Natural killer cell (primary cell): Measurements from ENCODE around the gene RNF223. TPM values are rescaled to one million over a fixed set of nuclear protein-coding genes. Genes with fewer than 3 reads are reported as not detected.

ENCODE experiments used
- ATAC-seq, 3 donors: fragments of 150-1000 bp in 2 of 3; fragments of 200-7000 bp in 1 of 3; cut with Tn5 transposase; 1 replicate in 1 of 3; 2 replicates in 2 of 3; pipeline ENCODE4 v1.10.0; 2021; ENCODE audit warnings: mild to moderate bottlenecking in 2 of 3, moderate library complexity in 2 of 3
- DNase-seq, 2 donors: peaks; one replicate each; pipeline versions ENCODE4 v3.0.0 to v3.0.0-alpha.2; 2013 to 2021; ENCODE audit warnings: mixed read lengths in 1 of 2
- H3K27ac ChIP-seq: one replicate; pipeline ENCODE4 v1.5.1; 2013; ENCODE audit warnings: mild to moderate bottlenecking, low read length
- H3K27me3 ChIP-seq: one replicate; pipeline ENCODE4 v1.6.1; 2013; ENCODE audit warnings: low read length; ENCODE audit not compliant: control insufficient read depth, insufficient read depth
- H3K36me3 ChIP-seq: one replicate; pipeline ENCODE4 v1.6.1; 2013; ENCODE audit warnings: low read length; ENCODE audit not compliant: control insufficient read depth, insufficient read depth
- H3K4me1 ChIP-seq: one replicate; pipeline ENCODE4 v1.6.1; 2013; ENCODE audit warnings: low read length; ENCODE audit not compliant: control insufficient read depth, insufficient read depth
- H3K4me3 ChIP-seq: one replicate; pipeline ENCODE4 v1.5.1; 2013; ENCODE audit warnings: low read length
- H3K9me3 ChIP-seq: one replicate; pipeline ENCODE4 v1.6.1; 2013; ENCODE audit warnings: low read length; ENCODE audit not compliant: control insufficient read depth, insufficient read depth
- H3K27ac Mint-ChIP-seq, 2 donors: one replicate each; pipeline ENCODE4 v1.8.0; 2022; ENCODE audit warnings: mild to moderate bottlenecking in 2 of 2, mixed read lengths in 2 of 2, moderate library complexity in 1 of 2
- H3K27me3 Mint-ChIP-seq, 2 donors: one replicate each; pipeline ENCODE4 v1.8.0; 2022; ENCODE audit warnings: low read depth in 2 of 2, mixed read lengths in 2 of 2
- H3K36me3 Mint-ChIP-seq: one replicate; pipeline ENCODE4 v1.8.0; 2022; ENCODE audit warnings: mixed read lengths
- H3K4me1 Mint-ChIP-seq, 2 donors: one replicate each; pipeline ENCODE4 v1.8.0; 2022; ENCODE audit warnings: mixed read lengths in 2 of 2
- H3K4me3 Mint-ChIP-seq: one replicate; pipeline ENCODE4 v1.8.0; 2022; ENCODE audit warnings: mild to moderate bottlenecking, moderate library complexity, mixed read lengths
- H3K9me3 Mint-ChIP-seq, 2 donors: one replicate each; pipeline ENCODE4 v1.8.0; 2022; ENCODE audit warnings: mixed read lengths in 2 of 2
- CTCF ChIP-seq: fragments of 200-600 bp; IDR thresholded peaks from one replicate; pipeline ENCODE4 v1.8.0; 2022; ENCODE audit warnings: antibody characterized with exemption
- WGBS: methylation state at CpG from one replicate; pipeline ENCODE4 v1.1.7; 2013; ENCODE audit warnings: missing lambda C conversion rate; ENCODE audit not compliant: insufficient coverage; 5-methylcytosine and 5-hydroxymethylcytosine counted together
- intact Hi-C: fragments of 100-400 bp; cut with micrococcal nuclease; formaldehyde crosslinking; loops from one replicate; pipeline ENCODE4 v1.14.2; 2022
- total RNA-seq, 4 donors: library from RNA; stranded (reverse); fragments of 120-200 nt in 1 of 4; gene quantifications; one replicate each; pipeline versions ENCODE4 v1.2.3 to v1.2.4, GENCODE V29; 2013 to 2022

RNF223 gene
- total RNA-seq, 3 donors from 2014 or later (not counting 1 experiment from before 2014, with no cell fraction given) = not detected

- Mint-ChIP-seq H3K4me1 (peaks cover 0 to 20% of the 10 kb centered on the region in 2 donors), H3K9me3 (no peaks in the 10 kb centered on the region), H3K27ac (peak overlapping the region in 1 of 2 donors; percentile 44), H3K27me3 (peaks cover 20 to 32% of the 10 kb centered on the region in 2 donors), H3K4me3 (peak overlapping the region; percentile 55), H3K36me3 (no peaks in the 10 kb centered on the region)
- WGBS = under 1% methylated on average over 70 of the region's 71 CpGs
- Histone ChIP-seq H3K36me3 (no peaks in the 10 kb centered on the region), H3K27me3 (peaks cover 28% of the 10 kb centered on the region), H3K4me1 (peaks cover 25% of the 10 kb centered on the region), H3K27ac (no peak overlapping the region), H3K4me3 (no peak overlapping the region), H3K9me3 (no peaks in the 10 kb centered on the region)
- intact Hi-C loops = no loop called here
- TF ChIP-seq CTCF = no peak
- no peak for ATAC-seq
- peak in 1 of 2 donors; percentile 48 for DNase-seq
Observed at GRCh38 chr1:1033731-1034438, 40.2 kb downstream of the RNF223 start.

- Mint-ChIP-seq H3K4me1 (peaks cover 0 to 14% of the 10 kb centered on the region in 2 donors), H3K27ac (peak overlapping the region in 1 of 2 donors; percentile 86), H3K36me3 (no peaks in the 10 kb centered on the region), H3K27me3 (peaks cover 13 to 26% of the 10 kb centered on the region in 2 donors), H3K9me3 (no peaks in the 10 kb centered on the region), H3K4me3 (peak overlapping the region; percentile 74)
- no peaks in the 10 kb centered on the region for H3K36me3 ChIP-seq
- TF ChIP-seq CTCF = peak; percentile 81
- H3K27me3 ChIP-seq = peaks cover 26% of the 10 kb centered on the region
- H3K4me3 ChIP-seq = peak overlapping the region; percentile 7
- peak; percentile 91 to 94 (median 94) for ATAC-seq
- intact Hi-C loops = no loop called here
- DNase-seq = peak; percentile 79 to 91
- under 1% methylated on average over 73 of the region's 73 CpGs for WGBS
- peaks cover 17% of the 10 kb centered on the region for H3K4me1 ChIP-seq
- H3K27ac ChIP-seq = no peak overlapping the region
- H3K9me3 ChIP-seq = no peaks in the 10 kb centered on the region
Observed at GRCh38 chr1:1033009-1033587, 41.0 kb downstream of the RNF223 start.

GRCh38 chr1:1032424-1032823, 41.7 kb downstream of the RNF223 start:
- H3K27ac Mint-ChIP-seq = peak overlapping the region in 1 of 2 donors; percentile 86
- H3K4me3 Mint-ChIP-seq = peak overlapping the region; percentile 54
- H3K4me1 ChIP-seq = peaks cover 17% of the 10 kb centered on the region
- ATAC-seq = peak in 1 of 3 donors; percentile 3
- H3K27me3 Mint-ChIP-seq = peaks cover 13 to 22% of the 10 kb centered on the region in 2 donors
- H3K9me3 ChIP-seq = no peaks in the 10 kb centered on the region
- H3K36me3 ChIP-seq = no peaks in the 10 kb centered on the region
- WGBS = 23% methylated on average over 16 of the region's 16 CpGs
- no peaks in the 10 kb centered on the region for H3K36me3 Mint-ChIP-seq
- H3K27ac ChIP-seq = no peak overlapping the region
- H3K4me1 Mint-ChIP-seq = peaks cover 0 to 14% of the 10 kb centered on the region in 2 donors
- intact Hi-C loops = no loop called here
- no peak for TF ChIP-seq CTCF
- DNase-seq = no peak
- peaks cover 23% of the 10 kb centered on the region for H3K27me3 ChIP-seq
- H3K4me3 ChIP-seq = peak overlapping the region; percentile 7
- H3K9me3 Mint-ChIP-seq = no peaks in the 10 kb centered on the region
